ENCODE measurements around the gene RASEF.

- TF ChIP-seq CTCF (IDR thresholded peaks at IDR 0.05; ENCODE audit: low read length) (no peak), EZH2 (IDR thresholded peaks at IDR 0.05; ENCODE audit: borderline replicate concordance, low read length) (no peak)
These were observed 46.4 kb upstream of the RASEF start for GRCh38 chr9:83109296-83109695.

Measured in OCI-LY1 (cell line).